Ramos (cell line): ENCODE data around the gene ASB11.

Experiments
- in situ Hi-C: fragments of 300-500 bp; cut with MboI; formaldehyde crosslinking; loops from one replicate; pipeline ENCODE4 v1.14.3; 2022; ENCODE audit warnings: low sequenced_read_pairs; ENCODE audit not compliant: unreplicated experiment

The ASB11 gene, protein sequence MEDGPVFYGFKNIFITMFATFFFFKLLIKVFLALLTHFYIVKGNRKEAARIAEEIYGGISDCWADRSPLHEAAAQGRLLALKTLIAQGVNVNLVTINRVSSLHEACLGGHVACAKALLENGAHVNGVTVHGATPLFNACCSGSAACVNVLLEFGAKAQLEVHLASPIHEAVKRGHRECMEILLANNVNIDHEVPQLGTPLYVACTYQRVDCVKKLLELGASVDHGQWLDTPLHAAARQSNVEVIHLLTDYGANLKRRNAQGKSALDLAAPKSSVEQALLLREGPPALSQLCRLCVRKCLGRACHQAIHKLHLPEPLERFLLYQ

DNA sequence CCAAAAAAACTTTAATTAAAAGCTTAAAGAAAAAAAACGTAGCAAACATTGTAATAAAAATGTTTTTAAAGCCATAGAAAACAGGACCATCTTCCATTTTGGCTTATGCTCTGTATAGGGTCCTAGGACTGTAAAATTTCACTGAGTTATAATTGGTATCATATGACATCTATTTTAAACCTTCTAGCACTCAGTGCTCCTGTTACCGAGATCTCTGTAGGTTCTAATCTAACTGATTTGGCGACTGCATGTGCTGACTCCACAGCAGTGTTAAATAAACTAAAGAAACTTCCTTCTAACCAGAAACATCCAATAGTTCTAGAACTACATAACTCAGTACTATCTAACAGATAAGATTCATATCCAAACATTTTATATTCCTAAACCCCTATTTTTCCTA is at the start of gene ASB11:
Gene ASB11, minus strand, starts transcription at position 132 of the 400 bp plus-strand sequence. Its CDS starts 35 bp downstream, at position 97.
- in situ Hi-C loops: no loop called here

DNA sequence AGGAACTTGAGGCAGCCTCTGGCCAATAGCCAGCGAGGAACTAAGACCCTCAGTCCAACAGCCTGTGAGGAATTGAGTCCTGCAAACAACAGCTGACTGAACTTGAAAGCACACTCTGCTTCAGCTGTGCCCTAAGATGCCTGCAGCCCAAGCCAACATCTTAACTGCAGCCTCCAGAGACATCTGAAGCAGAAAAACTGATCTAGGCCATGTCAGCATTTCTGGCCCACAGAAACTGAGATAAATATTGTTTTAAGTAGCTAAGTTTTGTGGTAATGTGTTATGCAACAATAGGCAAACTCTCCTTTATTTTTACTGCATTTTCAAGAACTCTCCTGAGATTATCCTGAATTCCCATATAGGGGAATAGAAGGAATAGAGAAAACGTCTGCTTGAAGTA is 44.3 kb upstream of the ASB11 start:
- in situ Hi-C loops: no loop called here

DNA sequence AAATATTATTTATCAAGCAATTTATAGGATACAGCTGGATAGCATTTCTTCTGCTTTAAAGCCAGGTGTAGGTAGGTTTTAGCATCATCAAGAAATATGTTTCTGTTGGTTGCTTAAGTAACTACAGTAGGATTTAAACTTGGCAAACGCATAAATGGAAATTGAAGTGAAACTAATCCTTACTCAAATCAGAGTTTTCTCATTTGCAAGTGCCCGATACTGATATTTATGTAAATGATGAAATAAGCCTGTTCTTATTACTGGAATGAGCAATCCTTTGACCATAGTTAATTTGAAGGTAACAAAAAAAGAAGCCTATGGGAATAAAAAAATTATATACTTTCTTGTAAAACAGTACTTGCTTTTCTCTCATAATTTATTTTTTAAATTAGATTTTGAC is 43.1 kb upstream of the ASB11 start:
- in situ Hi-C loops: no loop called here

DNA sequence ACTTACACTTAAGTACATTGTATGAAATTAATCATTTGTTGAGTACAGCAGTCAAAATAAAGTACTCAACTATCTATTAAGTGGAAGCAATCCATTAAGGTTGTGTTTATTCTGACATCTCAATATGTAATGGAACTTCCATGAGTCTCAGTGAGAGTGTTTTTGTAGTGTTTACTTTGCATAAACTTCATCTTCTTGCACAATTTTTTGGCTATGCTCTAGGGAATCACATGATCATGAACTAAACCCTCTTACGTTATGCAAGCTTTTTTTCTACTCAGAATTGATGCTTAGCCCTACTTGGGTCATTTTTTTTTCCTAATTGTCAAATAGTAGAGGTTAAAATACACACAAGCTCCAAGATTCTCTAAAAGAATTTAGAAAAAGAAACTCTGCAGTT is 41.0 kb upstream of the ASB11 start:
- in situ Hi-C loops: no loop called here

DNA sequence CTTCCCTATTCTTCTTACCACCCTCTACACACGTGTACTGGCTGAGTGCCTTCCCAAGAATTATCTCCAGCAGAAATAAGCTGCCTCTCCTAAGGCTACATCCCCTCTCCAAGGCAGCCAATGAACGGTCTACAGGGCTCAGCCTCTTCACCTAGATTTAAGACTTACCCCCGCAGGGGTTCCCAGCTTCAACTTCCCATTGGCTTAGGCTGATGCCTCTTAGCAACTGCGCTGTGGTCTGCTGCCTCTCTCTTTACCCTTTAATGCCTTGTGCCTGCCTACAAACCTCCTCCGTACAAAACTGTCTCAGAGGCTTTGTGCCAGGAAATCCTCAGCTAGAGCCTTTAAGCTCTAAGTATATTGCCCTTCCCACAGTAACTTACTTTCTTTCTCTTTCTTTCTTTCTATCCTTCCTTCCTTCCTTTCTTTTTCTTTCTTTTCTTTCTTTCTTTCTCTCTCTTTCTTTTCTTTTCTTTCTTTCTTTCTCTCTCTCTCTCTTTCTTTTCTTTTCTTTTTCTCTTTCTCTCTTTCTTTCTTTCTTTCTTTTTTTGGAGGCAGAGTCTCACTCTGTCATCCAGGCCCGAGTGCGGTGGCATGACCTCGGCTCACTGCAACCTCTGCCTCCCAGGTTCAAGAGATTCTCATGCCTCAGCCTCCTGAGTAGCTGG is 35.0 kb upstream of the ASB11 start:
- in situ Hi-C loops: no loop called here

DNA sequence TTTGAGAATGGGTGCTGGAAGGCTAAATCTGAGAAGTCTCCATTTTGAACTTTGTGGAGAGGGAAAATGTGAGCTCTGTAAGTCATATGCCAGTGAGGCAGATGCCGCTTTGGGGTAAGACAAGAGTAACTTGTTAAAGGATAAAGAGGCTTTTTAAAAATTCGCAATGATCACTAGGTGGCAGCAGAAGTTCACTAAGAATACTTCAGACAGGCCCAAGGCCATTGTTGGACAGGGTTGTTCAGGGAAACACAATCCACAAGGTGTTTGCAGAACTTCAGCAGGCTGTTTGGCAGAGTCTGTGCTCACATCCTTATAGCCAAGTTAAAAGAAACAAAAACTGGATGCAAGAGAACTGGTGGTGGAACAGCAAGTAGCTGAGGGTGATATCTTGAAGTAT is 33.6 kb upstream of the ASB11 start:
- in situ Hi-C loops: loop anchor here (25.0 kb wide), 1 partner anchor 113 kb away; no protein-coding TSS in a partner anchor

DNA sequence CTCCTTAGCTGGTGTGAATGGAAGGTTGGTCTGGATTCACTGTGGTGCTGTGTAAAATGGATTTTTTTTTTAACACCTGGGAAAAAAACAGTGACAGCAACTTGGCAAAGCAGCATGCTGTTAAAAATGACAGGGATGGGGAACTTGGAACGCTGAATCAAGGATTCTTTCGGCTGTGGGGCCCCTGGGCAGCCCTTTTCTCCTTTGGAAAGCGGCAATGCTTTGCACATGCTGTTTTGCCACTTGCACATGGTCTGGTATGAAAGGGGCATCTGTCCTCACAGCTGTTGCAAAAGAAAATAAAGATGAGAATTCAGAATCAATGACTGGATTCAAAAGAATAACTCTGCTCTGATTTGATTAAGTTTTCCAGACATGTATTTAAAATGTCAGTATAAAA is 30.5 kb upstream of the ASB11 start:
- in situ Hi-C loops: loop anchor here (25.0 kb wide), 1 partner anchor 116 kb away; no protein-coding TSS in a partner anchor

DNA sequence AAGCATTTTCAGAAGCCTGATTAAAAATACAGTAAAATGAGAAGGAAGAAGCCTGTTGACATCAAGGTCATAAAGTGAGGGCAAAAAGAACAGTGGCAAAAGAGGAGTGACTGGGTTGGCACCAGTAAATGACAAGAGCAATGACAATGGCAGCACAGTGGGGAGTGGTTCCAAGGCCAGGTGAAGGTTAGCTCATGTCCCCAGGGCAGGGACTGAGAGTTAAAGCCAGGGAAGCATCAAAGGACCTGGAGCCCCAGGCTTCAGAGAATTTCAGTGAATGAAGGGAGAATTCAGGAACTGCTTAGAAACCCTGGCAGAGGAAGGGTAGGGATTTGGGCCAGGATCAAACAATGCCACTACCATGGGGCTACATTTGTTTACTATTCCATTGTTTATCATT is 28.7 kb upstream of the ASB11 start:
- in situ Hi-C loops: loop anchor here (25.0 kb wide), 1 partner anchor 118 kb away; no protein-coding TSS in a partner anchor

DNA sequence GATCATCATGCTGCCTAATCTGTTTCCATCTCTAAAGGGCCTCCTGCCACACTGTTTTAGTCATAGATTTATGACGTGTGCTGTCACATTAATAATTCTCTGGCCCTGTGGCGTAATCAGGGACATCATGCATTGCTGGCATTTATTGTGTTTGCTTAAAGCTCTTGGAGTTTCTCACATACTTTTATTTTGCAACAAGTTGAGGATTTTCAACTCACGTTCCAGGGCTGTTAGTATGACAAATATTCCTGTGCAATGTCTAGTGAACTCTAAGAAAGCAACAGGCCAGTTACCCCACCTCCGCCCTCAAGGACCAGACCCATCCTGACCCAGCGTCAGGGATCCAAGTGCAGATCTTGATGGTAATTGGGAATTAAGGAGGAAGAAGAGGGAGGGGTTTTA is 27.6 kb upstream of the ASB11 start:
- in situ Hi-C loops: loop anchor here (25.0 kb wide), 1 partner anchor 119 kb away; no protein-coding TSS in a partner anchor

DNA sequence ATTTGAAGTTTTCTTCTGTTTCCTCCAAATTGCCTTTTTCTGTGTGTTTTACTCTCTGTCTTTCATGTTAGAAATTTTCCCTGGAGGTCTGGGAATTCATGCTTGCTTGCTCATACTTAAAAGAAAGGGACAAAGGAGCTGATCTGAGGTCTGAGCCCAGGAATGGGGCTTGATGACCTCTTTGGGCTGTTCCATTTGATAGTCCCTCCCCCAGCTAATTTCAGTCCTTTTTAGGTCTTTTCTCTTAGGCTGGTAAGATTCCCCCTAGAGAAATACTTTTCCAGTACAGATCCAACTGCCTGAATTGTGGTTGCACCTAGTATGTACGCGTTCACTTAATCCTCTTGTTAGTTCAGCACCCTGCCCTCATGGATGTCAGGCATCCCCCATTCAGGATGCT is 25.4 kb upstream of the ASB11 start:
- in situ Hi-C loops: loop anchor here (25.0 kb wide), 1 partner anchor 121 kb away; no protein-coding TSS in a partner anchor

DNA sequence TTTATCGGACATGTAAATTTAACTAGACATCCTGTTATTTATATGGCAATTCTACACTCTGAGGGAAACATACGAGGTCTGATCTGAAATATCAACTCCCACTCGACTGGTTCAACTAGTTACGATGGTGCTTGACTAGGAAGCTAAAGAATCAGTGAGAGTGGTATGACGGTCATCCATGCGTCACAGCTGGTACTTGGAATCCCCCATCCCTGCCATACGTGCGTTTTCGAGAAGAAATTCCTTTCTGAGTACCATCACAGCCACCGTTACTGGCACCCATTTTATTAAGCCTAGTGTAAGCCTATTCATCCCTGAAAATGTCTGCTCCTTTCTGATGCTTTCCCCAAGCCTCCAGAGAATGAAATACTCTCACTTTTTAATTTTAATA is 20.6 kb upstream of the ASB11 start:
- in situ Hi-C loops: loop anchor here (25.0 kb wide), 1 partner anchor 126 kb away; no protein-coding TSS in a partner anchor

DNA sequence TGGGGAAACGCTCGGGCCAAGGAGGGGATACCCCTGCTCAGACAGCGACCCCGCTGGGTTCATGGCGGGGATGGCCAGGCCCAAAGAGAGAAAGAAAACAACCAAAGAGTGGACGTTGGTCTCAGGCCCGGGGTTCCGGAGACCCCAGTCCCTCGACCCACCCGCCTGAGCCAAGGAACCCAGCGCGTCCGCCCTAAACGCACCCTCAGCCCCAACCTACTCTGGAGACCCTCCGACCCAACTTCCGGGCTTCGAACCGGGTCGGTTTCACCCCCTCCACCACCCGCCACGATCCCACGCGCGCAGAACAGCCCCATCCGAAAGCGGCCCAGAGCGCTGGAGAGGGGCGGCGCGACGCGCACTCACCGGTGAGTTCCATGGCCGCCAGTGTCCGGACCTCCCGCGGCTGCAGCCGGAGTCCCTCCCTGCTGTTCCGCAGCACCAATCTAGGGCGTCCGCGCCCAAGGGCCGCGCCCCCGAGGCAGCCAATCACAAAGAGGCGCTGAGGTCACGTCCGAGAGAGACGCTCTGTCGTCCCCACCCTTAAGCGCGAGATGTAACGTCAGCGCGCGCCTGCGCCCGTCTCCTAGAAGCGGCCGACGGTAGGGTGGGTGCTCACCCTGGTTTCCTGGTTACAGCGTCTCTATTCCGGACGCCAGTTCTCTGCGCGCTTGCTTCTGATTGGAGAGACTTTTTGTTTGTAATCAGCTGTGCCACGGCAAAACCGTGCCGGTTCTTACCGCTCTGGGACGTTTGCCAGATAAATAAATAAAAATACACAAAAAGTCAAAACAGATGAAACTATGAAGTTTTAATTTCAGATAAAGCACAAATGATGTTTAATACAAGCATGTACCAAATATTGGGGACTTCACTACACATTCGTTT is 19.9 kb upstream of the ASB11 start, which contains the start of gene PIGA:
Gene PIGA, minus strand, starts transcription at position 389 of the 888 bp plus-strand sequence. CDS start 3,593 bp downstream, outside the sequence.
- in situ Hi-C loops: loop anchor here (25.0 kb wide), 1 partner anchor 127 kb away; no protein-coding TSS in a partner anchor

DNA sequence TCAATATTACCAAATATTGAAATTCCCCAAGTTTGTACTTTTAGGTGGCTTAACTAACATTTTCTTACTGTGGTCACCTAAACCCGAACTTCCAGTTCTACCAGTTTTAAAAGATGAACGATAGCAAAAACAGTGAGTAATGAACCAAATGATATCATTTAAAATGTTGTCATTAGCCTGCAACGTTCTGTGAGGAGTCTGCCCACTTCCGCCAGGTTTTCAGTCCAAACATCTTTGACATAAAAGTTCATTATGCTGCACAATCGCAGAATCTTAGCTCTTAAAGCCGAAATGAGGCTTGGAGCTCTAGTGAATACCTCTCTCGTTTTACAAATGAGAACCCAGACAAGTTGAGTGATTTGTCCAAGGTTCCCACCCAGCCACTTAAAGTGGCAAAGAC is 19.1 kb upstream of the ASB11 start:
- in situ Hi-C loops: loop anchor here (25.0 kb wide), 1 partner anchor 128 kb away; no protein-coding TSS in a partner anchor

DNA sequence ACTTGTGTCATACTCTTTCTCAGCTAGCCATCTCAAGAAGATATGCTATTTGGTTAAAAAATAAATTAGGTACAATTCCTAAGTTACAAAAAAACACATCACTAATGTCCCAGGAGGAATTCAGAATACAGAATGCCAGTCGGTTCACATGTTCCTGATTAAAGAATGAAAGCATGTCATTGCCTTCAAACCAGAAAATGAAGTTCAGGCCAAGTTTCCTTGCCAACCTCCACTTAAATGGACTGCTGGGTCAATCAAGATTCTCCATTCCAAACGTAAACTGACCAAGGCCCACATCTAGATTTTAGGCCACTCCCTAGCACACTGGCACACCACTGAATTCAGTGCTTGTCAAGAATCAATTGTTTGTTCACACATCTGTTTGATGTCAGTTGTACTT is 13.4 kb upstream of the ASB11 start:
- in situ Hi-C loops: loop anchor here (25.0 kb wide), 1 partner anchor 133 kb away; no protein-coding TSS in a partner anchor

DNA sequence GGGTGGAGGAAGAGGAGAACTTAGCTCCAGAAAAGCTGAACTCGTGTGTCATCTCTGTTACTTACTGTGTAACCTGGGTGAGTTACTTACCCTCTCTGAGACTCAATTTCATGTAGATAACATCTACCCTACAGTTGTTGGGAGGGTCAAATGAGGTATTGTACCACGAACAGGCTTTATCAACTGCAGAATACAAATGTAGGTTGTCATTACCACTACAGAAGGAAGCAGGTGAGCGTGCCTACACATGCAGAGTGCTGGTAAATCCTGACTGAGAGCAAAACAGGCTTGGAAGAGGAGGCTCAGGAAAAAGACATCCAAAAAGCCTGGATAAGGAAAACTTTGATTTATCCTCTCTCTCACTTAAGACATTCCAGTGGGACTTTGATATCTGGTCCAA is 12.7 kb upstream of the ASB11 start:
- in situ Hi-C loops: loop anchor here (25.0 kb wide), 1 partner anchor 134 kb away; no protein-coding TSS in a partner anchor

DNA sequence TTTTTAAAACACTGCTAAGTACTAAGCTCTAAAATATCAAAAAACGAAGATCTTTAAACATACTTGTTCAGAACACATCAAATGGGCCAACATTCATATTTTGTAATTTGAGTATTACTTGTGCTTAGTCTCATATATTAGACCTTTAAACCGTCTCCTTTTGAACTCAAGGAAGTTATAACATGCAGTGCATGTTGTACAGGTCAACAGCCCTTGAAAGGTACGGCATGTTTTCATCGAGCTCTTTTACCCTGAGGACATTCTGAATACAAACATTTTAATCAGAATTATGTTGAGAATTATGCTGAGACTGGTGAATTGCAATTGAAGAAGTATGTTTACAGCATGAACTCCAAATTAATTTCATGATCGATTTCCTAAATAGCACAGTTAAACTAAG is 7.0 kb upstream of the ASB11 start:
- in situ Hi-C loops: no loop called here

DNA sequence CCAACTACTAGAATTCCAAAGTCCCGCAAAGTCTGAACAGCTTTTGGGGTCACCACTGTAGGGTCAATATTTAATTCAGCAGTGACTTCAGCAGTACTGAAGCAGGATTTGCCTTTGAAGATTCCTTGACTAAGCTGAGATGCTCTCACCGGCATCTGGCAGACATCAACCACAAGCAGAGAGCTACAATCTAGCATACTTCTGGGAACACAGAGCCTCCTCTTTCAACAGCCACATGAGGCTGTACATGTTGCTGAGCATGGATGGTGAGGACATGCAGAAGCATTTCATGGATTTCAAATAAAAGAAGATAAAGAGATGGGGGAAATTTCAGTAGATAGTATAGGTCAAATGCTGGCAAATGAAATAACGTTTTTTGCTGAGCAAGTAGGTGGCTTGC is 6.6 kb upstream of the ASB11 start:
- in situ Hi-C loops: no loop called here

DNA sequence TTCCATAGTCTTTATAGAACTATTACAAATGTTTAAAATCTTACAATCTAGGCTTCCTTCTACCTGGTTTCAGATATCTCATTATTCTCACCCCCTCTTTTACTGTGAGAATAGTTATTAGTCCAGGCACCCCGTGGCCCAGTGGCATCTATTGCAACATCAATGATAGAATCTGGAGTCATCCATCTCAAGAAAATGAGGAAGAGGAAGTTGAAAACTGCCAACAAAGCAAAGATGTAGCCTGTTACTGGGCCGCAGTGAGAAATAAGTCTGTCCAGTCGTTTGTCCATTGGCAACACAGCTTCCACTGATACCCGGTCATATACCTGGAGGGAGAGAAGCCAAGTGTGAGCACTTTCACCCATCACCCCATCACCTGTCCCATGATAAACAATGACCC is 6.0 kb upstream of the ASB11 start:
- in situ Hi-C loops: no loop called here

DNA sequence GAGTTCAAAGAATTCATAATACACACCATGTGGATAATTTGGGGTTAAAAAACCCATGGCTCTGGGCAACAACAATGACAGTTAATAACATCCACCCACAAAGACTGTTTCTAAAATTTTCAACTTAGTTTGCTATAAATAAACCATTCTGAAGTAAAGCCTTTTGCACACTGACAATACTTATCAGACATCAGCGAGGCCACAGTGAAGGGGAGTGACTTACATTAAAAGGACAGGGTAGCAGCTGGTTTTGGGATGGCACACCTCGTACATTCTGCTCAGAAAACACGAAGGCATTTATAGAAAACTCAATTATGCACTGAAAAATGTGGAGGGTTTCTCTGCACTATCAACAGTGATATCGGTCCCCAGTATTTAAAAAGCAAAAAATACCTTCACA is 4.9 kb upstream of the ASB11 start:
- in situ Hi-C loops: no loop called here

DNA sequence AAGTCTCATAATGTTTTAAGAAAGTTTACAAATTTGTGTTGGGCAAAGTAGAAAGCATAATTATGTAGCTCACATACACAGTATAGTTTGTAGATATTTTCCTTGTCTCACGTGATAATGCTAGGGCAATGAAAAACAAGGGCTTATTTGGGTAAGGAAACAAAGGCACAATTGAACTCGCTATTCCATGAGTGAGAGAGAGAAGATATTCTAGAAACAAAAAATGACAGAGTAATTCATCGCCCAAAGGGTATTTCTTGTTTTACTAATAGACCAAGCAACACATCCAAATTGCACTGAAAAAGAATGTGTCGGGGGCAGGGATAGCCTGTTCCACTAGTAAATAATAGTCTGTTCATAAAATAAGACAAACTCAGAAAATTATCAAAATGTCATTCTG is 3.6 kb upstream of the ASB11 start:
- in situ Hi-C loops: no loop called here
